Measurements from ENCODE around the gene MAP3K3.

DNA sequence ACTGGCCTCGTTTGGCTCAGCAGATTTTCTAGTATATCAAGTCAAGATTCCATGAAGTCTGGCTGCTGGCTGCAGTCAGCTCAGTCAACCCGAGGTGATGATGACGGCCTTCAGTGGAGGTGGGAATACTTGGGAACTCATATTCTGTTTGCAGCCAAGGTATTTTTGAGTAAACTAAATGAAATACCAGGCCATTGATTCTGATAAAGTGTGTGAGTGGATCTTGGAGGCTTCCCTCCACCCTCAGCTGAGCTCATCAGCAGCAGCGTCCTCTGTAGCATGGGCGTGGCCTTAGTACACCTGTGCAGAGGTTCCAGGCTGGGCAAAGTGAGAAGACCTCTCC is 43.5 kb upstream of the MAP3K3 start:
- TF ChIP-seq EP300 (IDR thresholded peaks at IDR 0.05; ENCODE audit: borderline replicate concordance) = no peak
- TF ChIP-seq, protein P1, sequence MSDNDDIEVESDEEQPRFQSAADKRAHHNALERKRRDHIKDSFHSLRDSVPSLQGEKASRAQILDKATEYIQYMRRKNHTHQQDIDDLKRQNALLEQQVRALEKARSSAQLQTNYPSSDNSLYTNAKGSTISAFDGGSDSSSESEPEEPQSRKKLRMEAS (IDR thresholded peaks at IDR 0.05) = no peak
- no peak for TF ChIP-seq TAF1 (IDR thresholded peaks at IDR 0.05; ENCODE audit: low read depth)
